ENCODE measurements around the gene ABCE1. TPM values are rescaled to one million over a fixed set of nuclear protein-coding genes. Genes with fewer than 3 reads are reported as not detected.
A peak's percentile ranks its signal among the peaks of the same experiment; 100 is the strongest.

ABCE1 gene
- total RNA-seq, 2 experiments from 2014 or later, result 64.7 to 97.4 TPM

DNA sequence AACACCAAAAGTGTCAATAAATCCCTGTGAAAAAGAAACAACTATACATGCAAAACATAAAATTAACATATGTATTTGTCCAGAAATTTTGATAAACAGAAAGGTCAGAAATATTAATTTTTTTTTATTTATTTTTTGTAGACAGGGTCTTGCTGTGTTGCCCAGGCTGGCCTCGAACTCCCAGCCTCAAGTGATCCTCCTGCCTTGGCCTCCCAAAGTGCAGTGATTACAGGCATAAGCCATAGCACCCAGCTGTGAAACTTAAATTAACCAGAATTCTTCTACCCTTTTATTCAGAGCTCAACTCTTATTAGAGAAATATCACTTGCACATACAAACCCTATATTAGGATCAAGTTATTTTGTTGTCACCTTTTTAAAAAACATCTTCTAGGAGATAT lies 16.4 kb upstream of the ABCE1 start:
- DNase-seq, result no peak
- peaks cover 11% of the 10 kb centered on the region for H3K4me1 Mint-ChIP-seq
- peaks cover 43% of the 10 kb centered on the region for H3K36me3 Mint-ChIP-seq
- no peaks in the 10 kb centered on the region for H3K27me3 Mint-ChIP-seq
- no peak overlapping the region for H3K4me3 Mint-ChIP-seq
- CTCF ChIA-PET, result interaction anchor here (0.9 kb wide), 1 partner anchor 9 kb away, joined by 4 read pairs; no protein-coding TSS in a partner anchor
- H3K27ac Mint-ChIP-seq, result no peak overlapping the region
- no peak for ATAC-seq
- H3K9me3 Mint-ChIP-seq (ENCODE audit: low read depth), result peaks cover 5% of the 10 kb centered on the region

DNA sequence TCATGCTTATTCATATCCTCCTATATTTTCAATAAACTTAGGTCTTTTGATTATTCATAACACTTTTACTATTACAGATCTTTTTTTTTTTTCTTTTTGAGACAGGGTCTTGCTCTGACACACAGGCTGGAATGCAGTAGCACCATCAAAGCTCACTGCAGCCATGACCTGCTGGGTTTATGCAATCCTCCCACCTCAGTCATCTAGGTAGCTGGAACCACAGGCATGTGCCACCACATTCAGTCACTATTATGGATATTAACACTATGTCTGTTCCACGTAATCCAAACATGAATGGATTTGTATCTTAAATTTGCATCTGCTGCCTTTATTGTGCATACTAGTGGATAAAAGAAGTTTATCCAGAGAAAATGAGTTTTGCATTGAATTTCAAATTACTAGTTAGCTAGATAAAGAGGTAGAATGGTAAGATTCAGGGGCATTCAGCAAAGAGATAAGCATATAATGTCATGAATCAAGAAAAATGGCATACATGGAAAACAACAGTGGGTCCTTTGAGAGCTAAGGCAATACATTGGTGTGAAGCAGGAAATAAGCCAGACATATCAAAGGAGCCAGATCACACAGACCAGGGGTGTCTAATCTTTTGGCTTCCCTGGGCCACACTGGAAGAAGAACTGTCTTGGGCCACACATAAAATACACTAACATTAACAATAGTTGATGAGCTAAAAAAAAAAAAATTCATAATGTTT lies 14.1 kb upstream of the ABCE1 start:
- Mint-ChIP-seq H3K27me3 (no peaks in the 10 kb centered on the region), H3K4me3 (no peak overlapping the region), H3K4me1 (peaks cover 10% of the 10 kb centered on the region), H3K36me3 (peaks cover 37% of the 10 kb centered on the region), H3K27ac (no peak overlapping the region), H3K9me3 (ENCODE audit: low read depth) (no peaks in the 10 kb centered on the region)
- ATAC-seq (no peak), DNase-seq (no peak)
- CTCF ChIA-PET, result interaction anchor here (0.7 to 1.0 kb wide), 2 partner anchors 12 to 14 kb away, joined by 3 to 4 read pairs; partner anchors contain the start of genes ABCE1 and ANAPC10

- no peak for ATAC-seq
- peaks cover 73% of the 10 kb centered on the region for H3K36me3 Mint-ChIP-seq
These were observed 7.7 kb upstream of the ABCE1 start for GRCh38 chr4:145090380-145090779.

DNA sequence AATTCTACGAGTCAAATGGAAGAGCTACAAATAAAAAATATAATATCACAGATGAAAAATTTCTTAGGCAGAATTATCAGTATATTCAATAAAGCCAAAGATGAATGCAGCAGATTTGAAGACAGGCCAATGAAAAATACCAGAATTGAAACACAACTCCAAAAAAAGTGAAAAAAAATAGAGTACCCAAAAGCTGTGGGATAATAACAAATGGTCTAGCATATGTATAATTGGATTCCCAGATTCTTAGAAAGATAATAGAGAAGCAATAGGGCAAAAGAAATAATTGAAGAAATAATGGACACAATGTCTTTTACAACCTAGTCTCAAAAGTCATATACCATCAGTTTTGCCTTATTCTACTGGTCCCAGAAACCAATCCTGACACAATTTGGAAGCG lies 4.5 kb upstream of the ABCE1 start:
- Mint-ChIP-seq H3K27ac (no peak overlapping the region), H3K27me3 (no peaks in the 10 kb centered on the region), H3K9me3 (ENCODE audit: low read depth) (peaks cover 2% of the 10 kb centered on the region), H3K36me3 (peaks cover 62% of the 10 kb centered on the region), H3K4me1 (peaks cover 37% of the 10 kb centered on the region), H3K4me3 (no peak overlapping the region)
- DNase-seq (no peak), ATAC-seq (no peak)
- CTCF ChIA-PET, result no interaction called here

More at GRCh38 chr4:145090380-145090779, 7.7 kb upstream of the ABCE1 start:
- DNase-seq, result no peak
- peaks cover 33% of the 10 kb centered on the region for H3K4me1 Mint-ChIP-seq
- H3K27ac Mint-ChIP-seq, result no peak overlapping the region
- peaks cover 2% of the 10 kb centered on the region for H3K9me3 Mint-ChIP-seq (ENCODE audit: low read depth)
- CTCF ChIA-PET, result interaction anchor here (1.6 kb wide), 1 partner anchor 8 kb away, joined by 4 read pairs; no protein-coding TSS in a partner anchor
- no peak overlapping the region for H3K4me3 Mint-ChIP-seq
- no peaks in the 10 kb centered on the region for H3K27me3 Mint-ChIP-seq

GRCh38 chr4:145097331-145097820 lies 735 bp upstream of the ABCE1 start:
- peaks cover 35% of the 10 kb centered on the region for H3K4me1 Mint-ChIP-seq
- peak overlapping the region; percentile 84 for H3K4me3 Mint-ChIP-seq
- ATAC-seq, result no peak
- DNase-seq, result no peak
- H3K9me3 Mint-ChIP-seq (ENCODE audit: low read depth), result peaks cover 2% of the 10 kb centered on the region
- CTCF ChIA-PET, result interaction anchor here (0.9 to 3.1 kb wide), 5 partner anchors 13 to 81 kb away, joined by 3 to 17 read pairs (median 4); no protein-coding TSS in a partner anchor
- H3K36me3 Mint-ChIP-seq, result peaks cover 36% of the 10 kb centered on the region
- H3K27me3 Mint-ChIP-seq, result no peaks in the 10 kb centered on the region
- peak overlapping the region; percentile 92 for H3K27ac Mint-ChIP-seq

DNA sequence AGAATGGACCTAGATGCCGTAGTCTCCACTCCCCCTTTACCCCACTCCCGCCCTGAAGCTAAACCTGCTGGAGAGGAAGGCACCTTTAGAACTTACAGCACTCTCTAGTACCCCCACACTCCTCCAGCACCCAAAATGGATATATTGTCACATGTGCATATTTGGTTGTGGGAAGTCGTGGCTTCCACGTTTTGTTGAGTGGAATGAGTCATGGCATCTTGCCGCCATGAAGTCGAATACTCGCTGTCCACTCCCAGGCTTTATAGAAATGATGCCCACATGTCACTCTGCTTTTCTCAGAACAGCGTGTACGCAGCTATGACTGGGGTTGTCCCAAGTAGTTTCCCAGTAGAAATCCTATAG lies 545 bp downstream of the ABCE1 start:
- H3K27me3 Mint-ChIP-seq, result no peaks in the 10 kb centered on the region
- DNase-seq (peak; percentile 77), ATAC-seq (peak; percentile 52)
- peaks cover 23% of the 10 kb centered on the region for H3K36me3 Mint-ChIP-seq
- peaks cover 2% of the 10 kb centered on the region for H3K9me3 Mint-ChIP-seq (ENCODE audit: low read depth)
- H3K27ac Mint-ChIP-seq, result peak overlapping the region; percentile 92
- peak overlapping the region; percentile 84 for H3K4me3 Mint-ChIP-seq
- CTCF ChIA-PET, result interaction anchor here (0.9 to 3.1 kb wide), 6 partner anchors 11 to 79 kb away, joined by 3 to 17 read pairs (median 4); no protein-coding TSS in a partner anchor
- peaks cover 27% of the 10 kb centered on the region for H3K4me1 Mint-ChIP-seq

DNA sequence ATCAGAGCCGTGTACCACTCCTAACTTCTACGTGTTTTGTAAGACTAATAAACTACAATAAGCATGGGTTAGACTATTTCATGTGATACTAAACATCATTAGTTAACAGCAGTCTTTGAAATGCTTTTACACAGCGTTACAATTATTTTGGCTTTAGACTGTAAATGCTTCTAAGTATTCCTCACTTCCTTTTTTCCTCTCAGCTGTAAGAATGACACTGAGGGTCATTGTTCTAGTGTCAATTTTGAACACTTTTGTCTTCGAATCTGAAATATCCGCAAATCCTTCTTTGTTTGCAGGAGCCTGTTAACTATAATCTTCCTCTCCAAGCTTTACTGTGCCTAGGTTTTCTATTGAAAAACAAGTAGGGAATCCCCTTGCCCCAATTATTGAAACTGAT lies 1.5 kb downstream of the ABCE1 start:
- no peak for ATAC-seq
- no peak for DNase-seq
- Mint-ChIP-seq H3K4me3 (peak overlapping the region; percentile 84), H3K27ac (peak overlapping the region; percentile 92), H3K9me3 (ENCODE audit: low read depth) (no peaks in the 10 kb centered on the region), H3K36me3 (peaks cover 16% of the 10 kb centered on the region), H3K27me3 (no peaks in the 10 kb centered on the region), H3K4me1 (peaks cover 26% of the 10 kb centered on the region)
- CTCF ChIA-PET, result interaction anchor here (1.4 to 3.1 kb wide), 3 partner anchors 10 to 78 kb away, joined by 5 to 17 read pairs (median 7); no protein-coding TSS in a partner anchor

- CTCF ChIA-PET, result interaction anchor here (0.9 to 1.4 kb wide), 2 partner anchors 76 to 515 kb away, joined by 3 read pairs; no protein-coding TSS in a partner anchor
- DNase-seq (no peak), ATAC-seq (no peak)
- Mint-ChIP-seq H3K4me1 (peaks cover 21% of the 10 kb centered on the region), H3K27ac (no peak overlapping the region), H3K36me3 (peaks cover 10% of the 10 kb centered on the region), H3K27me3 (no peaks in the 10 kb centered on the region), H3K9me3 (ENCODE audit: low read depth) (no peaks in the 10 kb centered on the region), H3K4me3 (no peak overlapping the region)
These were observed 3.0 kb downstream of the ABCE1 start for GRCh38 chr4:145101091-145101490.

GRCh38 chr4:145102619-145103018 lies 4.5 kb downstream of the ABCE1 start:
- Mint-ChIP-seq H3K36me3 (peaks cover 18% of the 10 kb centered on the region), H3K27me3 (no peaks in the 10 kb centered on the region), H3K27ac (no peak overlapping the region), H3K4me3 (no peak overlapping the region), H3K9me3 (ENCODE audit: low read depth) (no peaks in the 10 kb centered on the region), H3K4me1 (peaks cover 20% of the 10 kb centered on the region)
- no peak for DNase-seq
- CTCF ChIA-PET, result no interaction called here
- ATAC-seq, result no peak

- Mint-ChIP-seq H3K9me3 (ENCODE audit: low read depth) (no peaks in the 10 kb centered on the region), H3K27me3 (no peaks in the 10 kb centered on the region), H3K27ac (no peak overlapping the region), H3K36me3 (peaks cover 20% of the 10 kb centered on the region), H3K4me3 (no peak overlapping the region), H3K4me1 (peaks cover 22% of the 10 kb centered on the region)
- DNase-seq (no peak), ATAC-seq (no peak)
- CTCF ChIA-PET, result interaction anchor here (0.7 kb wide), 2 partner anchors 50 to 74 kb away, joined by 3 read pairs; no protein-coding TSS in a partner anchor
These were observed 5.4 kb downstream of the ABCE1 start for GRCh38 chr4:145103496-145103895.

- no peaks in the 10 kb centered on the region for H3K9me3 Mint-ChIP-seq (ENCODE audit: low read depth)
- peaks cover 14% of the 10 kb centered on the region for H3K4me1 Mint-ChIP-seq
- DNase-seq (no peak), ATAC-seq (no peak)
- CTCF ChIA-PET, result no interaction called here
- peaks cover 40% of the 10 kb centered on the region for H3K36me3 Mint-ChIP-seq
- no peaks in the 10 kb centered on the region for H3K27me3 Mint-ChIP-seq
- H3K4me3 Mint-ChIP-seq, result no peak overlapping the region
- peak overlapping the region; percentile 33 for H3K27ac Mint-ChIP-seq
These were observed 9.0 kb downstream of the ABCE1 start for GRCh38 chr4:145107126-145107525.

DNA sequence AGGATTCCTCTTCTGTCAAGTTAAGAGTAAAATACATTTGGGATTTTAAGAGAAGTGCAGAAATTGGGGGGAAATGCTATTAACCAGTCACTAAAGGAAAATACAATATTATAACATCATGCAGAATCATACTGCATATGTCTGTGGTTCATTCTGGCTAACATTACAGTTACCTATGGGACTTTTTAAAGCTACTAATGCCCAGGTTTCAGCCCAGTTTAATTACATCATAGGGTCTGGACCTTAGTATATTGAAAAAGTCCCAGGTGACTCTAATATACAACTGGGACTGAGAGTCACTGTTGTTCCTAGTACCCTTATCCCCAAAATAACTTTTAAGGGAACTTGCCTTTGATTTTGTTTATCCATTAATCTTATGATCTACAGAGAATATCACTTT lies 10.0 kb downstream of the ABCE1 start:
- no peak for DNase-seq
- Mint-ChIP-seq H3K4me3 (no peak overlapping the region), H3K27ac (peak overlapping the region; percentile 50), H3K9me3 (ENCODE audit: low read depth) (no peaks in the 10 kb centered on the region), H3K36me3 (peaks cover 51% of the 10 kb centered on the region), H3K4me1 (peaks cover 18% of the 10 kb centered on the region), H3K27me3 (no peaks in the 10 kb centered on the region)
- CTCF ChIA-PET, result no interaction called here
- ATAC-seq, result no peak

DNA sequence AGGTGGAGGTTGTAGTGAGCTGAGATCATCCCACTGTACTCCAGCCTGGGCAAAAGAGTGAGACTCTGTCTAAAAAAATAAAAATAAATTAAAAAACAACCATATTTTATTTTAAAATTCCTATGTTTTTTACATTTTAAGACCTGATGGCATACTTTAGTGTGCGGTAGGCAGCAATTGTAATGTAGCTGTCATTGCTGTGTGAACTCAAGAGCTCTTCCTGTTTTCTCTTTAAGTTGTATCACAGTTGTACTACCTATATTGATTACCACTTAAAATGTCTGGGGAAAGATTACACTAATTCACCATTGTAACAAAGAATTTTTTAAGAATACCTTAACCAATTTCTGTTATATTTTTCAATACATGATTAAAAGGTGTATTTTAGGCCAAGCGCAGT lies 27.3 kb downstream of the ABCE1 start:
- ATAC-seq, result no peak
- Mint-ChIP-seq H3K4me3 (peak overlapping the region; percentile 61), H3K9me3 (ENCODE audit: low read depth) (no peaks in the 10 kb centered on the region), H3K27me3 (no peaks in the 10 kb centered on the region), H3K4me1 (peaks cover 35% of the 10 kb centered on the region), H3K27ac (peak overlapping the region; percentile 98), H3K36me3 (peaks cover 66% of the 10 kb centered on the region)
- CTCF ChIA-PET, result interaction anchor here (0.8 to 2.3 kb wide), 2 partner anchors 9 to 54 kb away, joined by 4 to 6 read pairs; no protein-coding TSS in a partner anchor
- DNase-seq, result no peak

GRCh38 chr4:145130130-145130529 lies 32.0 kb downstream of the ABCE1 start:
- no peaks in the 10 kb centered on the region for H3K9me3 Mint-ChIP-seq (ENCODE audit: low read depth)
- CTCF ChIA-PET, result no interaction called here
- no peak overlapping the region for H3K4me3 Mint-ChIP-seq
- peak overlapping the region; percentile 84 for H3K27ac Mint-ChIP-seq
- H3K4me1 Mint-ChIP-seq, result peaks cover 70% of the 10 kb centered on the region
- no peak for DNase-seq
- peaks cover 55% of the 10 kb centered on the region for H3K36me3 Mint-ChIP-seq
- no peak for ATAC-seq
- H3K27me3 Mint-ChIP-seq, result no peaks in the 10 kb centered on the region

Measured in activated CD8-positive, alpha-beta memory T cell treated with anti-CD3 and anti-CD28 coated beads, Interleukin-2, amount 10 ng/mL, durations not matched to agents 7 days and 5 days (primary cell).